RCC 7860 (cell line): ENCODE measurements around the gene PHOX2A.

ENCODE experiments used
- DNase-seq: peaks from one replicate; pipeline ENCODE4 v3.0.0-alpha.2; 2015; ENCODE audit warnings: low spot score
- FAIRE-seq: peaks from 2 replicates; lab custom pipeline; 2012; peaks lifted over from hg19 to GRCh38; lab: Jason Lieb, UNC

PHOX2A gene

GRCh38 chr11:72250661-72251464 is 6.9 kb upstream of the PHOX2A start:
- no peak for FAIRE-seq
- DNase-seq, result no peak

GRCh38 chr11:72249961-72250360 is 6.0 kb upstream of the PHOX2A start:
- no peak for FAIRE-seq
- DNase-seq, result no peak

DNA sequence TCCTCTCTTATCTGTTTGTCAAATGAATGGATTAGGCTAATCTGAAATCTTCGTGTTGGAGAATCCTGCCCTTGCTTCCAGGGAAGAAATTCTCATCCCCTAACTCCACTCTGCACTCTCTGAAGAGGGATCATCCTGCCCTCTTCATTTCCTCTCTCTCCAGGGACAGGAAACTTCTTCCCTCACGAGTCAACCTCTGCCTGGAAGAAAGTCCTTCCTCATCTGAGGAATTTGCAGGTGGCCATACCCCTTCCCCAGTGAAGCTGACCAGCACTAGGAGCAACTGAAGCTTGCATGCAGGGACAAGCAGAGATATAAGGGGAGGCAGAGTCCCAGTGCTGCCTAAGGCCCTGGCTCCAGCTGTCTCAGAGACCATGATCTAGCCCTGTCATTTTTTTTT is 3.6 kb upstream of the PHOX2A start:
- DNase-seq, result no peak
- no peak for FAIRE-seq

DNA sequence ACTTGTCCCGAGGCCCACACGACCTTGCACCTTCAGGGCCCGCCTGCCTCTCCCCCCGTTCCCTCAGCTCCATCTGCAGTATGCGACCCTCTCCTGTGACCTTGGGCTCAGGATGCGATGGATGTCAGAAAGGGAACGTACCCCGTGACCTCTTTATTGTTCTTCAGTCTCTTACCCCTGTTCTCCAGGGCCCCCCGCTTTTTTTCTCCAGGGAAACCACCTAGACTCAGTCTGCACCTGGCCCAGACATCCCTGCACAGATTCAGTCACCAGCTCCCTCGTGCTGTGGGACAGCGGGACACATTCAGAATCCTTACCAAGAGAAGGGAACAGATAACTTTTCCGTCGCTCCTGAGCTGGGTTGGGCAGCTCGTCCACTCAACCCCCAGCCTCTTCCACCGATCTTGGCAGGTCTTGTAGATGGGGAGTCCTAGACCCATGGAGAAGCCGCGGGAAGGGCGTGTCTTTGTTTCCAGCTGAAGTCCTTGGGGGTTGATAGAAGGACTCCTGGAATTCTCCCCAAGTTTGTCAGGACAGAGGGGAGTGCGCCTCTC is 1.4 kb upstream of the PHOX2A start:
- FAIRE-seq, result no peak

DNA sequence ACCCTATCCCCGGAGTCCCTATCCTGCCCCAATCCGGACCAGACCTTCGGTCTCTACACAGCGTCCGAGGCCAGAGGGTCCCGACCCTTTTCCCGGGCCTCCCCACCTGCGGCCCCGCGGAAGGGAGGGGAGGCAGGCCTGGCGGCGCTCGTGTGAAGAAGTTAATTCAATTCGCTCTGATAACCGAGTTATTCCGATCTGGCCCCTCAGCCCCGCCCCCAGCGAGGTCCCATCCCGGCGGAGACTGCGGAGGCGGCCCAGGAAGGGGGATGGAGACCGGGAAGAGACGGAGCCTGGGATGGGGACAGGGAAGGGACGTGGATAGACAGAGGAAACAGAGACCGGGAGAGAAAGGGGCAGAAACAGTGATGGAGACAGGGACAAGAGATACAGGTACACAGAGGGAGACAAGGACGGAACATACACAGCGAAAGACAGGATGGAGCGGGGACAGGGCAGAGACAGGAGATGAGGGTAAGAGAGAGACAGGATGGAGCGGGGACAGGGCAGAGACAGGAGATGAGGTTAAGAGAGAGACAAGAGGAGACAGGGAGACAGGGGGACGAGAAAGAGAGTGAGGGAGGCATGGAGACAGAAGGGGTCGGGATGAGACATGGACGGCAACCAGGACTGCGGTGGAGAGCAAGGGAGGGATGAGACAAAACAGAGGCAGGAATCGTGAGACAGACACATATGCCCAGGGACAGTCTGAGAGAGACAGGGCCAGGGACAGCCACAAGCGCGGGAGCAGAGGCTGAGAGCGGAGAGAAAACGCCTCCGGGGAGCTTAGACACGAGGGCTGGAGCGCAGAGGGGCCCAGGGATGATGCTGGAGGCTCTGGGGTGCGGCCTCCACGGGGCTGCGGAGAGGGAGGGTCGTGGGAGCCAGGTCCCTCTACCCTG is 636 bp upstream of the PHOX2A start:
- DNase-seq (no peak), FAIRE-seq (no peak)

More for the DNA sequence above, 1.4 kb upstream of the PHOX2A start:
- no peak for DNase-seq

GRCh38 chr11:72243173-72244059 is 560 bp downstream of the PHOX2A start:
- FAIRE-seq (no peak), DNase-seq (no peak)

- no peak for DNase-seq
- no peak for FAIRE-seq
Observed at GRCh38 chr11:72242141-72242540, 1.8 kb downstream of the PHOX2A start.

DNA sequence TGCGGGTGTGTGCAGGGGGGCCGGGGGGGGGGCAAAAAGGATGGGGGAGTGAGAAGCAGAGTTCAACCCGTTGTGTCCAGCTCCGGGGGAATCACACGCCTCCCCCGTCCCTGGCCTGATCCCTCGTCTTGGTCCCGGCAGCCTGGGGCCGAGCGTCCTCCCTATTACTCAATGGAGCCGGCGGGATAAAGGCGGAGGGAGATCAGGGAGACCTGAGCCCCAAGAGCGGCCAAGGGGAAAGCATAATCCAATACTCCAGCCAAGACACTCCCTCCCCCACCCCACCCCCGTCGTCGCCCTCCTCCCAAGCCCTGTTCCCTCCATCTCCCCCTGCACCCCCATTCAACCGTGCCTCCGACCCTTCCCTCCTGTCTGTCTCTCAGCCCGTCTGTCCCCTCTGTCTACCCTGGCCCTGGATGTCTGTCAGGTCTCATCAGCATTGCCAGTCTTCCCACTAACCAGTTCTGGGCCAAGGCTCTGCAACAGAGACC is 2.6 kb downstream of the PHOX2A start:
- FAIRE-seq, result no peak
- DNase-seq, result no peak

- no peak for DNase-seq
- no peak for FAIRE-seq
Observed at GRCh38 chr11:72240461-72241290, 3.3 kb downstream of the PHOX2A start.

DNA sequence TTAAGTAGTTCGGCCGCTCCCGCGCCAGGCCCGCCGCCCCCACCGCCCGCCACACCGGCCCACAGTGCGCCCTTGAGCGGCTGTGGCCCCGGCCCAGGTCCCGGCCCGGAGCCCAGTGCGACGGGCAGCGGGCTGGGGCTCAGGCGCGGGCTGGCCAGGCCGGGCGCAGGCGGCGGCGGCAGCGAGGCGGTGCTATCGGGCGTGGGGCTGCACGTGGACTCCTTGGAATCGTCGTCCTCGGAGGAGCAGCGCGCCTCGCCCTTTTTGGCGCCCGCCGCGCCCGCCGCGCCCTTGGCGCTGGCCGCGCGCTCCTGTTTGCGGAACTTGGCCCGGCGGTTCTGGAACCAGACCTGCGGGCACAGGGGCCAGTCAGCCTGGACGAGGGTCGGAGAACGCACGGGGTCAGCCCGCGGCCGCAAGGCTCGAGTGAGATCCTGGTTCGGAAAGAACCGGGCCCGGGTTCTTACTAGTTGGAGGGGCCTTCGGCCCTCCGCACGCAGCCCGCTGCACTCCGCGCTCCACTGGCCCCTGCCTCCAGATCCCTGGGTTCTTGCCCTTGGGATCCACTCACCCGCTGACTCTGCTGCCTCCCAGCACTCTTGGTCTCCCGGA is 4.0 kb downstream of the PHOX2A start:
- DNase-seq (no peak), FAIRE-seq (no peak)

DNA sequence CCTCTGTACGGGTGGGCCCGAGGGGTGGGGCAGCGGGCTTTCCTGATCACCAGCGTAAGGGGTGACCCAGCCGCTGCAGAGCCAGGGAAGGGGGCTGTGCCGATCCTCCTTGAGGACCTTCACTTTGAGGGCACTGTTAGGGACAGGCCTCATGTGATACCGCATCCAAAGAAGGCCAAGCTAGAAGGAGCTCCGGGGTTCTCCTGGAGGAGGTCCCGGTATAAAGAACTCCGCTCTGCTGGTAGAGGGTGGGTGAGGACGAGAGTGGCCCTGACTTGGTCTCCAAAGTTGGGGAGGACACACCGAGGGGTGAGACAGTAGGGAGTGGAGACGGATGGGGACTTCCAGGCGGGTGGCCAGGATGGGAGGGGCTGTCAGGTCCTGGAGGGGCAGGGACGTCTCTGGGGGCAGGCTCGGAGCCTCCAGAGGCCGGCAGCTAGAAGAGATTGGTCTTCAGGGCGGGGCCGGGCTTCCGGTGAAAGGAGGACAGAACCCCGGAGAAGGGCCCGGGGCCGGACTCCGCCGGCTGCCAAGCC is 4.6 kb downstream of the PHOX2A start:
- DNase-seq, result peak; percentile 8
- FAIRE-seq, result no peak

DNA sequence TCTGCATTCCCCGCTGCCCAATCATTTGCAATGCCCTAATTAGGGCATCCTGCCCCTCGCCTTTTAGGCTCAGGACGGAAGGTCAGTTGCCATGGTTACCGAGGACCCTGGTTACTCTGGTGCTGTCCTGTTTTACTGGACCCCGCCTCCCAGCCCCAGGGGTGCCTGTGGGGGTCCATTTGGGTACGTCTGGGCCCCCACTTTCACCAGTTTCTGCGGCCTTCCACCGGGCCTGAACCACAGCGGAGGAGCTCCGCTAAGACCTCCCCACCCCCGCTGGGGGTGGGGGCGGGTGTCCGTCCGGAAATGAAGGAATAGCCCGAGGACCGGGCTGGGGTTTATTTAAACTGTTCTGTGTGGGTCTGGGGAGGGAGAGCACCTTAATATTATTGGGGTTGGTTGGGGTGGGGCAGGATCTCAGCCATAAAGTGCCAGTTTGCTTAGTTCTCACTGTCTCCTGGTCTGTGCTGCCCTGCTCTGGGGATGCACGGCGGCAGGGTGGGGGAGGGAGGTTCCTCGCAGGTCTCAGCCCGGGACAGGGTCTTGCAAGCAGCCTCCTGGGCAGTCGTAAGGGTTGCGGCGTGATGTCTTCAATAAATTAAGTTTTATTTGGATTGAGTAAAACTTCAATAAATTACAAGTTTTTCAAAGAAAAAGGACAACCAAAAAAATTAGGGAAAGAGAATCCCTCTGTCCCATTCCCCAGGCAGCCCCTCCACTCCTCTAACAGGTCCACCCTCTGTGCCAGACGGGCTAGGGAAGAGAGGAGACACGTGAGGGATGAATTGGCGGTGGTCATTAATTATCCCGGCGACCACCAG is 5.3 kb downstream of the PHOX2A start:
- FAIRE-seq, result no peak
- DNase-seq, result no peak

- peak; percentile 29 for DNase-seq
- no peak for FAIRE-seq
Observed at GRCh38 chr11:72238040-72238450, 5.9 kb downstream of the PHOX2A start.

DNA sequence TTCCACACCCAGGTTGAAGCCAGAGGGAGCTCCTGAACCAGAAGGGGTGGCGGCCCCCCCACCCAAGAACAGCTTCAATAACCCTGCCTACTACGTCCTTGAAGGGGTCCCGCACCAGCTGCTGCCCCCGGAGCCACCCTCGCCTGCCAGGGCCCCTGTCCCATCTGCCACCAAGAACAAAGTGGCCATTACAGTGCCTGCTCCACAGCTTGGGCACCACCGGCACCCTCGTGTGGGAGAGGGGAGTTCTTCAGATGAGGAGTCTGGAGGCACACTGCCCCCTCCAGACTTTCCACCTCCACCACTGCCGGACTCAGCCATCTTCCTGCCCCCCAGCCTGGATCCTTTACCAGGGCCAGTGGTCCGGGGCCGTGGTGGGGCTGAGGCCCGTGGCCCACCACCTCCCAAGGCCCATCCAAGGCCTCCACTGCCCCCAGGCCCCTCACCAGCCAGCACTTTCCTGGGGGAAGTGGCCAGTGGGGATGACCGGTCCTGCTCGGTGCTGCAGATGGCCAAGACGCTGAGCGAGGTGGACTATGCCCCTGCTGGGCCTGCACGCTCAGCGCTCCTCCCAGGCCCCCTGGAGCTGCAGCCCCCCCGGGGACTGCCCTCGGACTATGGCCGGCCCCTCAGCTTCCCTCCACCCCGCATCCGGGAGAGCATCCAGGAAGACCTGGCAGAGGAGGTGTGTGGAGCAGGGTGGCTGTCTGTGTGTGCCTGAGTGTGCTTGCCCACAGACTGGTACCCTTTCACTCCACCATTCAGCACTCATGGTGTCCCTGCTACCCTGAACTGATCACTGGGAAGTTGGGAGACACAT is 6.7 kb downstream of the PHOX2A start:
- no peak for DNase-seq
- FAIRE-seq, result no peak

DNA sequence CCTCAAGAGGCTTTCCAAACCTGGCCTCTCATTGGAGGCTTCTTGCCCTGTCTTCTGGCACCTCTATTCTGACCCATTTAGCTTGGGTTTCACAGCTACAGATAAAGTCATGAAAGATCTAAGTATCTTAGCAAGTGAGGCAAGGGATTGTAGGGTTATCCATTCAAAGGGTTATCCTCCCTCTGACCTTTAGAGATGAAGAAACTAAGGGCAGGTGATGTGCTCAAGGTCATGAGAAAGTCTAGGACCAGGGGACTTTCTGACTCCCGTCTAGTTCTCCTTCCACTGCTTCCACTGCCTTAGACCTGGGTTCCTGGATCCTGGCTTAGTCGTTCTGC is 7.2 kb downstream of the PHOX2A start:
- FAIRE-seq (no peak), DNase-seq (no peak)

- FAIRE-seq (no peak), DNase-seq (no peak)
Observed at GRCh38 chr11:72236083-72236697, 7.8 kb downstream of the PHOX2A start.
